HG02759 (cell line): ENCODE results near the gene RCE1.
"Not testable (repeated sequence)": the region's sequence is repeated elsewhere in the genome, so short reads cannot be mapped to it uniquely, and the experiment has no call there.

Experiments used
- ATAC-seq: cut with Tn5 transposase; IDR thresholded peaks from one replicate; pipeline ENCODE4 v1.9.1; 2021; ENCODE audit warnings: mild to moderate bottlenecking, moderate library complexity; ENCODE audit not compliant: unreplicated experiment

Gene RCE1, protein sequence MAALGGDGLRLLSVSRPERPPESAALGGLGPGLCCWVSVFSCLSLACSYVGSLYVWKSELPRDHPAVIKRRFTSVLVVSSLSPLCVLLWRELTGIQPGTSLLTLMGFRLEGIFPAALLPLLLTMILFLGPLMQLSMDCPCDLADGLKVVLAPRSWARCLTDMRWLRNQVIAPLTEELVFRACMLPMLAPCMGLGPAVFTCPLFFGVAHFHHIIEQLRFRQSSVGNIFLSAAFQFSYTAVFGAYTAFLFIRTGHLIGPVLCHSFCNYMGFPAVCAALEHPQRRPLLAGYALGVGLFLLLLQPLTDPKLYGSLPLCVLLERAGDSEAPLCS

DNA sequence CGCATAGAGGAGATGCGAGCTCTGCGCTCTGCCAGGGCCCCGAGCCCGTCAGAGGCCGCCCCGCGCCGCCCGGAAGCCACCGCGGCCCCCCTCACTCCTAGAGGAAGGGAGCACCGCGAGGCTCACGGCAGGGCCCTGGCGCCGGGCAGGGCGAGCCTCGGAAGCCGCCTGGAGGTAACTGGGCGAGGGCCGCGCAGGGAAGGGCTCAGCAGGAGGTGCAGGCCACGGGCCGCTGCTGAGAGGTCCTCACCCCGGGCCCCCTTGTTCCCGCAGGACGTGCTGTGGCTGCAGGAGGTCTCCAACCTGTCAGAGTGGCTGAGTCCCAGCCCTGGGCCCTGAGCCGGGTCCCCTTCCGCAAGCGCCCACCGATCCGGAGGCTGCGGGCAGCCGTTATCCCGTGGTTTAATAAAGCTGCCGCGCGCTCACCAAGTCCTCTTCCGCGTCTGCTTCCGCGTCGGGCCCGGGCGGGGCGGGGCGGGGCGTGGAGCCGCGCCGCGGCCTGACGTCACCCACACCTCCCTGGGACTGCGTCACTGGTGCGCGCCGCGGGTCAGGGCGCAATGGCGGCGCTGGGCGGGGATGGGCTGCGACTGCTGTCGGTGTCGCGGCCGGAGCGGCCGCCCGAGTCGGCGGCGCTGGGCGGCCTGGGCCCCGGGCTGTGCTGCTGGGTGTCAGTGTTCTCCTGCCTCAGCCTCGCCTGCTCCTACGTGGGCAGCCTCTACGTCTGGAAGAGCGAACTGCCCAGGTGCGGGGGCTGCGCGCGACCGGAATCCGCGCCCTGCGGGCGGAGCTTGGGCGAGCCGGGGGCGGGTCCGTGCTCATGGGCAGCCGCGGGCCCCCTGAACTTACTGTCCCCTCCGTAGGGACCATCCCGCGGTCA lies at the start of gene RCE1:
Gene RCE1, plus strand, starts transcription at position 546 of the 880 bp plus-strand sequence. Its CDS starts 15 bp downstream, at position 561.
- ATAC-seq: peak; percentile 90

DNA sequence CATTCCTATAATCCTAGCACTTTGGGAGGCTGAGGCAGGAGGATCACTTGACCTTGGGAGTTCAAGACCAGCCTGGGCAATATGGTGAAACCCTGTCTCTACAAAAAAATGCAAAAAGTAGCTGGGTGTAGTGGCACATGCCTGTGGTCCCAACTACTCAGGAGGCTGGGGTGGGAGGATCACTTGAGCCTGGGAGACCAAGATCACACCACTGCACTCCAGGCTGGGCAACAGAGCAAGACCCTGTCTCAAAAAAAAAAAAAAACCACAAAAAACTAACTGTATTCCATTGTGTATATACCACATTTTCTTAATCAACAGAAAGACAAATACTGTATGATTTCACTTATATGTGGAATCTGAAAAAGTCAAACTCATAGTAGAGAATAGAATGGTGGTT lies 43.4 kb upstream of the RCE1 start:
- ATAC-seq: not testable (repeated sequence)

DNA sequence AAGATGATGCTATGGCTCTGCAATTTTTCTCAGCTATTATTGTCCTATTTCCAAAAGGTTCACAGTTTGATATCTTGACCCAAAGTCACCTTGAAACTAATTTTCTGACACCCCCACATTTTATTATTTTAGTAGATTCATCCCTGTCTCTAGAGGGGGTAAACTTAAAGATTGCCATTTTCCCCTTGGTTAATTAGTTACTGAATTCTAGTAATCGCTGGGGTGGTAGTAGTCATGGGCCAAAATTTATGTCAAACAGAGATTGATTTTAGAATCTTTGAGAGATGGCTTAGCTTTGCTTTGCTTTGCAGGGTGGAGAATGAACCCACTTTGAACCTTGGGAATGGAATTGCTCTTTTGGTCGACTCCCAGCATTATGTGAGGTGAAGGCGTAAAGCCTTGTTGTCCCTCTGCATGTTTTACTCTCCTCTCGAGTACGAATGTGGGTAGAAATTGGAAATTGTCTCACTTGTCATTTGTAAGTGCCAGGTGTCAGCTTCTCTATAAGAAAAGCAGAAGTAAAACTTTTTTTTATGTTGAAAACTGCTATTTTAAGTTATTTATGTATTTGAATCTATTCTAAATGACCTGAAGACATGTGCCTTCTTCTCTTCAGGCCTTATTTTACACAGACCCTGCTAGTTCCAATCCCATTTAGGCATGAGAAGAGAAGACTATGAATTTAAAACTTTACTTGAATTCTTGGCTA lies 42.4 kb upstream of the RCE1 start:
- ATAC-seq: peak; percentile 53

DNA sequence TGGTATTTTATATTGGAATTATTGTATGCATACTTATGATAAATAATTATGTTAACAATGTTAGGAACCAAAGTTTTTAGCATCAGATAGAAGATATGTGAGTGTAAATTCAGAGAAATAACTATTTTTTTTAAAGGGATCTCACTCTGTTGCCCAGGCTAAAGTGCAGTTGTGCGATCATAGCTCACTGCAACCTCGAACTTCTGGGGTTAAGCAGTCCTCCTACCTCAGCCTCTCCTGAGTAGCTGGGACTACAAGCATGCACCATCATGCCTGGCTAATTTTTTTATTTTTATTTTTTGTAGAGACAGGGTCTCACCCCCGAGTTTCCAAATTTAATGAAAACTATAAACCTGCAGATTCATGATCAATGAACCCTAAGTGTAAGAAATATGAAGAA lies 33.6 kb upstream of the RCE1 start:
- ATAC-seq: no peak

DNA sequence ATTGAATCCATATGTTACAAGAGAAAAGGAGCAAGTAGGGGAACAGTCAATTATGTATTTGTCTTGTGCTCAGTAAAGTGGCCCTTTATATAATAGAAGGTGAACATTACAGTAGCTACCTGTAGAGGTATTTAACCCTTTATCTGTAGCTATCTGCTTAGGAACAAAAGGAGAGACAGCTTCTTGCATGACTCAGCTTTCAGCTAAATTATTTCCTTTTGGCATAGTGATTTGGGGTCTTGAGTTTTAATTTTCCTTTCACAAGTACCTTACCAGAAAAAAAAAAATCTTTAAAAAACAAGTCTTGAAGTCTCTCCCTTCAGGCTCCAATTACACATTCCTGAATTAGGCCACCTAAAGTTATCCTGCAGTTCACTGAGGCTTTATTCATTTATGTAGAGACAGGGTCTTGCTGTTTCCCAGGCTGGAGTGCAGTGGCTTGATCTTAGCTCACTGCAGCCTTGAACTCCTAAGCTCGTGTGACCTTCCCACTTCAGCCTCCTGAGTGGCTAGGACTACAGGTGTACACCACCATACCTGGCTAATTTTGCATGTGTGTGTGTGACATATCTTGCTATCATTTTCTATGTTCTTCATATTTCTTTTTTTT lies 32.6 kb upstream of the RCE1 start:
- ATAC-seq: no peak

DNA sequence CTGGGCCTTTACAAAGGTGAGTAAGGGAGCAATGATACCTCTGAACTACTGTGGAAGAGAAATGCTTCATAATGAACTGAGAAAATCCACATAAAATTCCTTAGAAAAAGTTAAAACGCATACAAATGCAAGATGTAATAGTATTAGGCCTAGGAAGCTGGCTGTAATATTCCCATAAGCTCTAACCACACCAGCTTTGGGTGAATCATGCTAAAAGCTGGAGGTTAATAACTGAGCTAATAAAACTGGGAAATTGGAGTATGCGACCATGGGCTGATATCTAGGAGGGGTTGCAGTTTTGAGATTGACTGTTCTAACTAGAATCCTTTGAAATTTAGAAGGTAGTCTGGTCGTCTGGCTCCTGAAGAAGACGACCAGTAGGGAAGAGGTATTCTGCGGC lies 28.6 kb upstream of the RCE1 start:
- no peak for ATAC-seq

DNA sequence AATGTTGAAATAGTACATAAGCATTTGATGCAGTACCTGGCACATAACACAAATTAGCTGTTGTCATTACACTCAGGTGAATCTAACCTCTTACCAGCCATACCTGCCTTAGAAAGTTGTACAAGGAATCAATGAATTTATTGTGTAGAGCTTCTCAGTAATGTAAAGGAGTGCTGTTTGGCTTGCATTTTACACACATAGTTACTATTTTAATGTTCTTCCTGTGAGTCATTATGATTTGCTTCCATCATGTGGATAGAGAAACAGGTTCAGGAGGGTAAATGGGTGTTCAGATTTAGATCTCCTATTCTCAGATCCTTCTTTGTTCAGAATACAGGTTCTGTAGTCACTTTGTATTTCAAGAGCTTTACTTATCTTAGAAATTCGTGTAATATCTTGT lies 27.6 kb upstream of the RCE1 start:
- no peak for ATAC-seq

DNA sequence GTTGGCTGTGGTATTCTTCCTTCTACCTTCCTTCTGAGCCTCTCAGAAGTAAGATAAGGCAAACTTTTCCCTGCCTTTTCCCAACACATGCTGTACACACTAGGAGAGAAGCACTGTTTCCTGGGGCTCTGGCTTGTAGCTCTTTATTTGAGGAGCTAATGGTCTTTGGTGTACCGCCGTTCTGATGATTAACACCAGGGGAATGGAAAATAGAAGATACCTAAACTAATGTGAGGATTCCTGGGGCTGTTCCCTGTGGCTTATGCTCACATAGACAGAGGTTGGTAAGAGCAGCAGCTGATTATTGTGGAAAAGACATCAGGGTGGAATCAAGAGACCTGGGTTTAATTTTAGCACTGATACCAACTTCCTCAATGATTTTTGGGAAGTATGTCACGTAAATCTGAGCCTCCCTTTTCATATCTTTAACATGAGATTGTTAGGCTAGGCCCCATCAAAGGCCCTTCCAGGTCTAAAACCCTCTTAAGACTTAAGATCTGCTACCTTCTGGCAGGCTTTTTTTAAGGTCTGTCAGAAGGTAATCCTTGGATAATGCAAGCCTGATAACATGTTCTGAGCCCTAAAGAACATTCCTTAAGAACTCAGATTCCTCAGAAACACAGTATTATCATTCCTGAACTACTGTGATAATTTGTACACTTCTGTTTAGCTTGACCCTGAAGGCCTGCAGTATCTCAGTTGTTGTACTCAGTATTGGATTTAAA lies 24.8 kb upstream of the RCE1 start:
- no peak for ATAC-seq

DNA sequence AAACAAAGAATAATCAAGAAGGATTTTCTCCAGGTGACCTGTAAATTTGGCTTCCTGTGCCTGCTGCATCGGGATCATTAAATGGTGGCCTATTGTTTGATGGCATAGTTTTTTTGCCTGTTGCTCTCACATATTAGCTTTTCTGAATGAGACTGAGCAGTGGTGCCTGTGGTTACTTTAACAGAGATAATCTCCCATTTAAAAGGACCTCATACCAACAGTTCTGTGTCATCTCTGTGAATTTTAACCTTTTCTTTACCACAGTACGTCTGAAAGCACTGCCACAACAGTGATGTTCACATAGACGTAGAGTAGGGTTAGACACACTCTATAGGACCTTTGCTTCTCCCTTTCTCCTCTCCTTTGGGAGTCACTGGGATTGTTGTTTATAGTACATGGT lies 22.9 kb upstream of the RCE1 start:
- ATAC-seq: no peak

DNA sequence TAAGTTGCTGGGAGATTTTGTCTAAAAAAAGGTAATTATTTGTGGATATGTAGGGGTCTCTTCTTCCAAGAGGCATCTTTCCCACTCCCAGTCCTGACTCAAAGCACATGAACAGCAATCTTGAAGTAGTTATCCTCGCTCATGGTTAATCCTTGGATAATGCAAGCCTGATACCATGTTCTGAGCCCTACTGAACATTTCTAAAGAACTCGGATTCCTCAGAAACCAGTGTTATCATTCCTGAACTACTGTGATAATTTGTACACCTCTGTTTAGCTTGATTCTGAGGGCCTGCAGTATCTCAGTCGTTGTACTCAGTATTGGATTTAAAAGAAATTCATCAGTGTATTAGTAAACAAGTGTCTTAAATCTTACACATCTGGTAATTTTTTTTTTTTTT lies 22.3 kb upstream of the RCE1 start:
- no peak for ATAC-seq

DNA sequence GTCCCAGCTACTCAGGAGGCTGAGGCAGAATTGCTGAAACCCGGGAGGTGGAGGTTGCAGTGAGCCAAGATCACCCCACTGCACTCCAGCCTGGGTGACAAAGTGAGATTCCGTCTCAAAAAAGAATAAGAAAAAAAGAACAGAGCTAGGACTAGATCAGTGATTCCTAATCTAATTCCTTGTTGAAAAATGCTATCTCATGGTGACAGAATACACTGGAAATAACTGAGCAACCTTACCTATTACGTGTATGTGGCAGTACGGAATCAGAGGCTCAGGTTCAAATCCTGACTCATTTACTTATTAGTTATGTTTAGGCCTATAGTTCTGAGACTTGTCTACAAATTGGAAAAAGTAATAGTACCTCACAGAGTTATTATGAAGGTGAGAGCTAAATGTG lies 19.5 kb upstream of the RCE1 start:
- no peak for ATAC-seq

DNA sequence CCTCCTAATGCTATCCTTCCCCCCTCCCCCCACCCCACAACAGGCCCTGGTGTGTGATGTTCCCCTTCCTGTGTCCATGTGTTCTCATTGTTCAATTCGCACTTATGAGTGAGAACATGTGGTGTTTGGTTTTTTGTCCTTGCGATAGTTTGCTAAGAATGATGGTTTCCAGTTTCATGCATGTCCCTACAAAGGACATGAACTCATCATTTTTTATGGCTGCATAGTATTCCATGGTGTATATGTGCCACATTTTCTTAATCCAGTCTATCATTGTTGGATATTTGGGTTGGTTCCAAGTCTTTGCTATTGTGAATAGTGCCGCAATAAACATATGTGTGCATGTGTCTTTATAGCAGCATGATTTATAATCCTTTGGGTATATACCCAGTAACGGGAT lies 18.7 kb upstream of the RCE1 start:
- ATAC-seq: not testable (repeated sequence)

DNA sequence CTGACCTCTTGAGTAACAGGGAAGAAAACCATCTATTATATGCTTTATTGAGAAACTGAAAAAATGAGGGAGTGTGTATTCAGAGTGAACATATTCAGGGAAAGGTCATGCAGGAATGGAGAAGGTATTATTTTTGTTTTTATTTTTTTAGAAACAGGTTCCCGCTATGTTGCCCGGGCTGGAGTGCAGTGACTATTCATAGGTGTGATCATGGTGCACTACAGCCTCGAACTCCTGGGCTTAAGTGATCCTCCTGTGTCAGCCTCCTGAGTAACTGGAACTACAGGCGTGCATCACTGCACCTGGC lies 8.7 kb upstream of the RCE1 start:
- ATAC-seq: no peak

DNA sequence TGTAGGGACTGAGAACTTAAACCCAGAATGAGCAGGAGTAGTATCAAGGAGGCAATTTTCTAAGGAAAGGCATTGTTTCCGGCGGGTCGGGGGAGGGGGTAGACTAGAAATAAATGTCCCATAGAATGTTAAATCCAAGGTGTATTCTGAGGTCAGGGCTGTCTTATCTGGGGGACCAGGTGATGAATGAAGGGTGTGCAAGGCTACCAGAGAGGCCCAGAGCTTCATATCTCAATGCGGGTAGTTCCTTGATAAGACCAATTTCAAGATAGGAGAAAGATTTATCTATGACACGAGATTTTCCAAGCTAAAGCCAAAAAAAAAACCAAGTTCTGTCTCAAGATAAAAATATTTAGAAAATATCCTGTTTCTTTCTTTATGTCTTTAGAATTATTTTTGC lies 8.3 kb upstream of the RCE1 start:
- ATAC-seq: no peak

DNA sequence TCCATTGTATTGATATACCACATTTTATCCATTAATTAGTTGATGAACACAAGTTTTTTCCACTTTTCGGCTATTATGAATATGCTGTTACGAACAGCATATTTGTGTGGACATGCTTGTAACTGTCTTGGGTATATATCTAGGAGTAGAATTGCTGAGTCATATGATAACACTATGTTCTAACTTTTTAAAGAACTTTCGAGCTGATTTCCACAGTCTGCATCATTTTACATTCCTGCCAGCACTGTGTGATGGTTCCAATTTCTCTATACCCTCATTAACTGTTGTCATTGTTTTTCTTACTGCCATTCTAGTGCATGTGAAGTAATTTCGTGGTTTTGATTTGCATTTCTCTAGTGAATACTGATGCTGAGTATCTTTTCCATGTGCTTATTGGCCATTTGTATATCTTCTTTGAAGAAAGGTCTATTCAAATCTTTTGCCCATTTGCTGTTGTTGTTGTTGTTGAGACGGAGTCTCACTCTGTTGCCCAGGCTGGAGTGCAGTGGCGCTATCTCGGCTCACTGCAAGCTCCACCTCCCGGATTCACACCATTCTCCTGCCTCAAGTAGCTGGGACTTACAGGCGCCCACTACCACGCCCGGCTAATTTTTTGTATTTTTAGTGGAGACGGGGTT lies 7.4 kb upstream of the RCE1 start:
- no peak for ATAC-seq

DNA sequence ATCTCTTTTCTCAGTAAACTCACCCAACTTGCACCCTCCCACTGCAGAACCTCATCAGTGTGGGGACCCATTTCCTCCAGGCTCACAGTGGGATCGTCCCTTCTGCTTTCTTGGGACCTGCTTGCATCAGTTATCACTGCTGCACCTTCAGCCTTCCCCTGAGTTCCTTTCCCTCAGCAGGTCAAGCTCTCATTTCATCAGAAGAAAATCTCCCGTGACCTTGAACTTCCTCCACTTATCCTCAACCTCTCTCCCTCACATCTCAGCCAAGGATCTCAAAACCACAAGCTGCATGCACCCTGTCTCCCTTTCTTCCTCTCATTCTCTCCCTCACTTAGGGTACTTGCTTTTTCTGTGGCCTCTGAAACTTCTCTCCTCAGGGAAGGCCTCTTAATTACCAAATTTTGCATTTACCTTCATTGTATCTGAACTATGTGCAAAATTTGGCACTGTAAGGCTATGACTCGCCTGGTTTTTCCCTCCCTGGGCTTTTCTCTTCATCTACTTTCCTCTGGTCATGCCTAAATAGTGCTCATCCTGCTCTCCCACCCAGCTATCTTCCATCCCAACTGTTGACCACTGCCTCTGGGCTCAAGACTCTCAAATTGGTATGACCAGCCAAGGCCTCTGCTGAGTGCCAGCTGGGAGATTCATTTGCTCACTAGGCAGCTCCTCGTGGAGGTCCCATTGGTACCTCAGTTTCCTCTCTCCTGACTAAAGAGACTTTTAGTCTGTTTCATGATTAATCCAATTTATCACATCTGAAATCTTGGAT lies 2.7 kb upstream of the RCE1 start:
- no peak for ATAC-seq

DNA sequence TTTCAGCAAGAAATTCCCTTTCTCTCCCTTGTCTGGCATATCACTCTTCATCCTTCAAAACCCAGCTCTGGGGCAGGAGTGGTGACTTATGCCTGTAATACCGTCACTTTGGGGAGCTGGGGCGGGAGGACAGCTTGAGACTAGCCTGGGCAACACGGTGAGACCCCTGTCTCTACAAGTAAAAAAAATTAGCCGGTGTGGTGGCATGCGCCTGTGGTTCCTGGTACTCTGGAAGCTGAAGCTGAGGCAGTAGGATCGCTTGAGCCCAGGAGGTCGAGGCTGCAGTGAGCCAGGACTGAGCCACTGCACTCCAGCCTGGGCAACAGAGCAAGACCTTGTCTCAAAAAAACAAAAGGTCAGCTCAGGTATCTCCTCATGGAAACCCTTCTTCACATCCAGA lies 1.4 kb upstream of the RCE1 start:
- no peak for ATAC-seq

DNA sequence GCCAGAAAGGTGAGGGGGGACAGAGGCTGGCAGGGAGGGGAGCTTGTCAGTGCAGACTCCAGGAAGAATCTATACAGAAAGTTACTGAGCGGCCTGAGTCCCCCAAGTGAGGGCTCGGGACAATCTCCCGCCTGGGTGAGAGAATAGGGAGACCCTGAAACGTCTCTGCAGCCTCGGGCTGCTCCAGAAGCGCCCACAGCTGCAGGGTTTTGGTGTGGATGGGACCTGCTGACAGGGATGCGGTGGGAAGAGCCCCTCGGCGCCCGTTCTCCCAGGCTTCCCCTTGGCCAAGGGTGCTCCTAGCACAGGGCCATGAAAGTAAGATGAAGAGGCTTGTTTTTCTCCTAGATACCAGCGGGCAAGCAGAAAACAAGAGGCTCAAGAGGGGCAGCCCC lies 743 bp upstream of the RCE1 start:
- ATAC-seq: no peak

DNA sequence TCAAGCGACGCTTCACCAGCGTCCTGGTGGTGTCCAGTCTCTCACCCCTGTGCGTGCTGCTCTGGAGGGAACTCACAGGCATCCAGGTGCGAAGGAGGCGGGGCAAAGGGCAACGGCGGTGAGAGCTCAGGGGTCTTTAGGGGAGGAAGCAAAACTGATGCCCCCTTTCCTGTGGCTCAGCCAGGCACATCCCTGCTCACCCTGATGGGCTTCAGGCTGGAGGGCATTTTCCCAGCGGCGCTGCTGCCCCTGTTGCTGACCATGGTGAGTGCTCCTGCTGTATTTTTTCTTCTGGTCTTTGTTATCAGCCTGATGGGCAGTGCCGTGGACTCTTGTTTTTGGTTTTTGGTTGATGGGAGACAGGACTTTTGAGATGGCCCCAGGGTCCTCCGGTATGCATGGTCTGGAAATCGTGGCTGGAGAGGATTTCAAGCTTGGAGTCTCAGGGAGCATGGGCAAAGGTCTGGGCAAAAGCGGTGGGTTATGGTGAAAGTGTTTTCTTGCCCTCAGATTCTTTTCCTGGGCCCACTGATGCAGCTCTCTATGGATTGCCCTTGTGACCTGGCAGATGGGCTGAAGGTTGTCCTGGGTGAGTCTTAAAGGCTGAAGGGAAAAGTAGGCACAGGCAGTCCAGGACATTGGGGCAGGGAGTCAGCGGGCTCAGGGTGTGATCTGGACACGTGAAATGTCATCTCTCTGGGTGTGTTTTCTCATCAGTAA lies 695 bp downstream of the RCE1 start:
- ATAC-seq: no peak
